Loucy (cell line): Measurements from ENCODE around the gene FHOD1.

Experiments
- CTCF ChIP-seq: fragments of 200-600 bp; sonication (generic); conservative IDR thresholded peaks from 2 replicates; pipeline ENCODE4 v1.5.1; 2014; ENCODE audit warnings: mild to moderate bottlenecking, antibody characterized with exemption, low read length
- EZH2phosphoT487 ChIP-seq: fragments of 200-600 bp; IDR thresholded peaks from 2 replicates; pipeline ENCODE4 v1.6.1; 2018; ENCODE audit warnings: antibody characterized with exemption, mild to moderate bottlenecking, moderate library complexity, borderline replicate concordance

GRCh38 chr16:67182288-67182687 lies 65.0 kb downstream of the FHOD1 start:
- no peak for TF ChIP-seq CTCF
- TF ChIP-seq EZH2phosphoT487, result no peak
